ENCODE data around the gene ZNF865.

ZNF865 gene

DNA sequence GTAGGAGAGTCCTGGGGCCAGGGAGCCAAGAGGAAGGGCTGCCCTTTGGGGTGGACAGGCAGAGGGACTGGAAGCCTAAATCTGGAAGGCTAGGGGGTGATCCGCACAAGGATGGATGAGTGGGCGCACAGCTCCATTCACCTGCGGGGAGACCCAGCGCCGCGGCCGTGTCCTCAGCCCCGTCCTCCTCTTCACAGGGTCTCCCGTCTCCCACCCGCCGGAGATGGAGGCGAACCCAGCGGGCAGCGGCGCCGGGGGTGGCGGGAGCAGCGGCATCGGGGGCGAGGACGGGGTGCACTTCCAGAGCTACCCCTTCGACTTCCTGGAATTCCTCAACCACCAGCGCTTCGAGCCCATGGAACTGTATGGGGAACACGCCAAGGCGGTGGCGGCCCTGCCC, 7.9 kb downstream of the ZNF865 start:
- no peak overlapping the region for H3K4me3 ChIP-seq (ENCODE audit: low read length)
- no peaks in the 10 kb centered on the region for H3K27me3 ChIP-seq (ENCODE audit: control insufficient read depth, insufficient read depth, low read length)
- peaks cover 4% of the 10 kb centered on the region for H3K36me3 ChIP-seq (ENCODE audit: control insufficient read depth, insufficient read depth, low read length)
- no peaks in the 10 kb centered on the region for H3K9me3 ChIP-seq (ENCODE audit: control insufficient read depth, low read length)
- H3K4me1 ChIP-seq (ENCODE audit: control insufficient read depth, insufficient read depth, low read length): peaks cover 7% of the 10 kb centered on the region
- H3K9ac ChIP-seq (ENCODE audit: low read length): no peak overlapping the region

DNA sequence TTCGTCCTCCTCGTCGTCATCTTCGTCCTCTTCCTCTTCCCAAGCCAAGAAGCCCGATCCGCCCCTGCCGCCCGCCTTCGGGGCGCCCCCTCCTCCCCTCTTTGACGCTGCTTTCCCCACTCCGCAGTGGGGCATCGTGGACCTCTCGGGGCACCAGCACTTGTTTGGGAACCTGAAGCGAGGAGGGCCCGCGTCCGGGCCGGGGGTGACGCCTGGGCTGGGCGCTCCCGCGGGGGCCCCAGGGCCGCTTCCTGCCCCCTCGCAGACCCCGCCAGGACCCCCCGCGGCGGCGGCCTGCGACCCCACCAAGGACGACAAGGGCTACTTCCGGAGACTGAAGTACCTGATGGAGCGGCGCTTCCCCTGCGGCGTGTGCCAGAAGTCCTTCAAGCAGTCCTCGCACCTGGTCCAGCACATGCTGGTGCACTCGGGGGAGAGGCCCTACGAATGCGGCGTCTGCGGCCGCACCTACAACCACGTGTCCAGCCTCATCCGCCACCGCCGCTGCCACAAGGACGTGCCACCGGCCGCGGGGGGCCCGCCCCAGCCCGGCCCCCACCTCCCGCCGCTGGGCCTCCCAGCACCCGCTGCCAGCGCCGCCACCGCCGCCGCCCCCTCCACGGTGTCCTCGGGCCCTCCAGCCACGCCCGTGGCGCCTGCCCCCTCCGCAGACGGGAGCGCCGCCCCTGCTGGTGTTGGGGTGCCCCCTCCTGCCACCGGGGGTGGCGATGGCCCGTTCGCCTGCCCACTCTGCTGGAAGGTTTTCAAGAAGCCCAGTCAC, 8.7 kb downstream of the ZNF865 start:
- Histone ChIP-seq H3K9ac (ENCODE audit: low read length) (no peak overlapping the region), H3K27me3 (ENCODE audit: control insufficient read depth, insufficient read depth, low read length) (no peaks in the 10 kb centered on the region), H3K4me3 (ENCODE audit: low read length) (no peak overlapping the region), H3K4me1 (ENCODE audit: control insufficient read depth, insufficient read depth, low read length) (peaks cover 7% of the 10 kb centered on the region), H3K9me3 (ENCODE audit: control insufficient read depth, low read length) (no peaks in the 10 kb centered on the region), H3K36me3 (ENCODE audit: control insufficient read depth, insufficient read depth, low read length) (peaks cover 4% of the 10 kb centered on the region)

GRCh38 chr19:55614711-55615542, 9.5 kb downstream of the ZNF865 start:
- peaks cover 7% of the 10 kb centered on the region for H3K4me1 ChIP-seq (ENCODE audit: control insufficient read depth, insufficient read depth, low read length)
- no peak overlapping the region for H3K4me3 ChIP-seq (ENCODE audit: low read length)
- no peaks in the 10 kb centered on the region for H3K27me3 ChIP-seq (ENCODE audit: control insufficient read depth, insufficient read depth, low read length)
- peaks cover 4% of the 10 kb centered on the region for H3K36me3 ChIP-seq (ENCODE audit: control insufficient read depth, insufficient read depth, low read length)
- H3K9ac ChIP-seq (ENCODE audit: low read length): no peak overlapping the region
- no peaks in the 10 kb centered on the region for H3K9me3 ChIP-seq (ENCODE audit: control insufficient read depth, low read length)

DNA sequence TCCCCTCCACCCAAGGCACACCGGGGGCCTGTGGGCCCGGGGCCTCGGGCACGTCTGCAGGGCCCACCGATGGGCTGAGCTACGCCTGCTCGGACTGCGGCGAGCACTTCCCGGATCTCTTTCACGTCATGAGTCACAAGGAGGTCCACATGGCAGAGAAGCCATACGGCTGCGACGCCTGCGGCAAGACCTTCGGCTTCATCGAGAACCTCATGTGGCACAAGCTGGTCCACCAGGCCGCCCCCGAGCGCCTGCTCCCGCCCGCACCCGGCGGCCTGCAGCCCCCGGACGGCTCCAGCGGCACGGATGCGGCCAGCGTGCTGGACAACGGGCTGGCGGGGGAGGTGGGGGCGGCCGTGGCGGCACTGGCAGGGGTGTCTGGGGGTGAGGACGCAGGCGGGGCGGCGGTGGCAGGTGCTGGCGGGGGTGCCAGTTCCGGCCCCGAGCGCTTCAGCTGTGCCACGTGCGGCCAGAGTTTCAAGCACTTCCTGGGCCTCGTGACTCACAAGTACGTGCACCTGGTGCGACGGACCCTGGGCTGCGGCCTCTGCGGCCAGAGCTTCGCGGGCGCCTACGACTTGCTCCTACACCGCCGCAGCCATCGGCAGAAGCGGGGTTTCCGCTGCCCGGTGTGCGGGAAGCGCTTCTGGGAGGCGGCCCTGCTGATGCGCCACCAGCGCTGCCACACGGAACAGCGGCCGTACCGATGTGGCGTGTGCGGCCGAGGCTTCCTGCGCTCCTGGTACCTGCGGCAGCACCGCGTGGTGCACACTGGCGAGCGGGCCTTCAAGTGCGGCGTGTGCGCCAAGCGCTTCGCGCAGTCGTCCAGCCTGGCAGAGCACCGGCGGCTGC, 10.3 kb downstream of the ZNF865 start:
- H3K4me1 ChIP-seq (ENCODE audit: control insufficient read depth, insufficient read depth, low read length): peaks cover 7% of the 10 kb centered on the region

DNA sequence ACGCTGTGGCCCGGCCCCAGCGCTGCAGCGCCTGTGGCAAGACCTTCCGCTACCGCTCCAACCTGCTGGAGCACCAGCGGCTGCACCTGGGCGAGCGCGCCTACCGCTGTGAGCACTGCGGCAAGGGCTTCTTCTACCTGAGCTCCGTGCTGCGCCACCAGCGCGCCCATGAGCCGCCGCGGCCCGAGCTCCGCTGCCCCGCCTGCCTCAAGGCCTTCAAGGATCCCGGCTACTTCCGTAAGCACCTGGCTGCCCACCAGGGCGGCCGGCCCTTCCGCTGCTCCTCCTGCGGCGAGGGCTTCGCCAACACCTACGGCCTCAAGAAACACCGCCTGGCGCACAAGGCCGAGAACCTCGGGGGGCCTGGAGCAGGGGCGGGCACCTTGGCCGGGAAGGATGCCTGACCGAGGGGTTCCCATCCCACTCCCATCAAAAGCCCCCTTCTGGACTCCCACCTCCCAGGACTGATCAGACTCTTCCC, 11.0 kb downstream of the ZNF865 start:
- H3K4me1 ChIP-seq (ENCODE audit: control insufficient read depth, insufficient read depth, low read length): peaks cover 7% of the 10 kb centered on the region
- H3K9me3 ChIP-seq (ENCODE audit: control insufficient read depth, low read length): no peaks in the 10 kb centered on the region
- H3K27me3 ChIP-seq (ENCODE audit: control insufficient read depth, insufficient read depth, low read length): no peaks in the 10 kb centered on the region
- H3K9ac ChIP-seq (ENCODE audit: low read length): no peak overlapping the region
- H3K4me3 ChIP-seq (ENCODE audit: low read length): no peak overlapping the region
- H3K36me3 ChIP-seq (ENCODE audit: control insufficient read depth, insufficient read depth, low read length): peaks cover 4% of the 10 kb centered on the region

More for the DNA sequence above, 10.3 kb downstream of the ZNF865 start:
- H3K27me3 ChIP-seq (ENCODE audit: control insufficient read depth, insufficient read depth, low read length): no peaks in the 10 kb centered on the region
- H3K9ac ChIP-seq (ENCODE audit: low read length): no peak overlapping the region
- no peaks in the 10 kb centered on the region for H3K9me3 ChIP-seq (ENCODE audit: control insufficient read depth, low read length)
- no peak overlapping the region for H3K4me3 ChIP-seq (ENCODE audit: low read length)
- peaks cover 4% of the 10 kb centered on the region for H3K36me3 ChIP-seq (ENCODE audit: control insufficient read depth, insufficient read depth, low read length)

DNA sequence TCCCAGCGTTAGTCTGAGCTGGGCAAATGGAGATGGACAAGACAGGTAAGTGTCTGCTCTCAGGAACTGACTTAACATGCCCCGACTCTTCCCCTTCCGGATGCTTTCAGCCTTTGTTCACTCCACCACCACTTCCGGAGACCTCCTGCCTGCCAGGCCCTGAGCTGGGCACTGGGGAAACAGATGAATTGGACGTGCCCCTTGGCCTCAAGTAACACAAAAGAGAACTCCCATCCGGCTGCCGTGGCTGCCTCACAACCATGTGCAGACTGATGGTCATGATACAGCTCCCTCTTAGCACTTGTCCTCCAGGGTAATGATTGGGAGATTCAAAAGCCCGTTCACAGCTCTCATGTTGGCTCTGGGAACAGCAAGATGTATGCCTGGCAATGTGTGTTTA, 12.0 kb downstream of the ZNF865 start:
- H3K27me3 ChIP-seq (ENCODE audit: control insufficient read depth, insufficient read depth, low read length): no peaks in the 10 kb centered on the region
- no peak overlapping the region for H3K4me3 ChIP-seq (ENCODE audit: low read length)
- H3K9ac ChIP-seq (ENCODE audit: low read length): no peak overlapping the region
- H3K9me3 ChIP-seq (ENCODE audit: control insufficient read depth, low read length): no peaks in the 10 kb centered on the region
- H3K4me1 ChIP-seq (ENCODE audit: control insufficient read depth, insufficient read depth, low read length): no peaks in the 10 kb centered on the region
- peaks cover 4% of the 10 kb centered on the region for H3K36me3 ChIP-seq (ENCODE audit: control insufficient read depth, insufficient read depth, low read length)

GRCh38 chr19:55618426-55618825, 13.0 kb downstream of the ZNF865 start:
- Histone ChIP-seq H3K36me3 (ENCODE audit: control insufficient read depth, insufficient read depth, low read length) (peaks cover 4% of the 10 kb centered on the region), H3K9ac (ENCODE audit: low read length) (no peak overlapping the region), H3K27me3 (ENCODE audit: control insufficient read depth, insufficient read depth, low read length) (no peaks in the 10 kb centered on the region), H3K4me1 (ENCODE audit: control insufficient read depth, insufficient read depth, low read length) (peaks cover 2% of the 10 kb centered on the region), H3K4me3 (ENCODE audit: low read length) (no peak overlapping the region), H3K9me3 (ENCODE audit: control insufficient read depth, low read length) (no peaks in the 10 kb centered on the region)

- no peaks in the 10 kb centered on the region for H3K9me3 ChIP-seq (ENCODE audit: control insufficient read depth, low read length)
- peaks cover 4% of the 10 kb centered on the region for H3K36me3 ChIP-seq (ENCODE audit: control insufficient read depth, insufficient read depth, low read length)
- peaks cover 8% of the 10 kb centered on the region for H3K4me1 ChIP-seq (ENCODE audit: control insufficient read depth, insufficient read depth, low read length)
- H3K9ac ChIP-seq (ENCODE audit: low read length): no peak overlapping the region
- H3K4me3 ChIP-seq (ENCODE audit: low read length): no peak overlapping the region
- H3K27me3 ChIP-seq (ENCODE audit: control insufficient read depth, insufficient read depth, low read length): no peaks in the 10 kb centered on the region
Observed at GRCh38 chr19:55619286-55619685, 13.8 kb downstream of the ZNF865 start.

DNA sequence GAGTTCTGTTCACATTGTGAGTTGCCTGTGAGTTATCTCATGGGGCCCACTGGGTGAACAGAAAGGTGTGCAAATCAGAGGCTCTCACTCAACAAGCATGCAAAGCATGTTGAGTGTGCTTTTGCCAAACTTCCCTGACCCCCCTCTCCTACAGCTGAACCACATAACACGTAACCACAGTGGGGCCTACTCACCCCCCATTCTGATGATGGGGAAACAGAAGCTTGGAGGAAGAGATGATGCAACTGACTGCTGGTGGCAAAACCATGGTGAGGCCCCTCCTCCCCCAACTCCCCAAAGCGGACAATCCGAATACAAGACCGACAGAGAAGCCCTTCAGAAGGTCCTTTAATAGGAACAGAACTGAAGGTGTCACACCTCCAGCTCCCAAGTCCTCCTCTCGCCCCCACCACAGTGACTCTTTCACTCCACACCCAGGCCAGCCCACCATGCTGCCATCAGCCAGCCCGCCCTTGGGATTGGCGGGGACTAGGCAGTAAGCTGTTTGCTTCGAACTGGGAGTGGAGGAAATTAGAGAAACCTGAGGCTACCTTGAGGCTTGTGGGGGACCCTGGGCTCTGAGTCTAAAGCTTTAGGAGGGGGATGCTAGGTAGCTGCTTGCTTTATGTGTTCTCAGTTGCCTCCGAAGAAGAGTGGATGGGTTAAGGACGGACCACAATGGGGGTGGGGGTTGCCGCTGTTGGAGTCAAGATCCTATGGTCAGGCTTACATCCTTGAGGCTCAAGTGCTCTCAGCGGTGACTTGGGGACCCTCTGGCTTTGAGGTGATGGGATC, 15.2 kb downstream of the ZNF865 start:
- Histone ChIP-seq H3K4me3 (ENCODE audit: low read length) (no peak overlapping the region), H3K4me1 (ENCODE audit: control insufficient read depth, insufficient read depth, low read length) (peaks cover 14% of the 10 kb centered on the region), H3K9ac (ENCODE audit: low read length) (no peak overlapping the region), H3K36me3 (ENCODE audit: control insufficient read depth, insufficient read depth, low read length) (peaks cover 4% of the 10 kb centered on the region), H3K9me3 (ENCODE audit: control insufficient read depth, low read length) (no peaks in the 10 kb centered on the region), H3K27me3 (ENCODE audit: control insufficient read depth, insufficient read depth, low read length) (no peaks in the 10 kb centered on the region)

GRCh38 chr19:55621205-55621672, 15.8 kb downstream of the ZNF865 start:
- H3K27me3 ChIP-seq (ENCODE audit: control insufficient read depth, insufficient read depth, low read length): no peaks in the 10 kb centered on the region
- H3K36me3 ChIP-seq (ENCODE audit: control insufficient read depth, insufficient read depth, low read length): peaks cover 4% of the 10 kb centered on the region
- H3K9ac ChIP-seq (ENCODE audit: low read length): no peak overlapping the region
- H3K4me1 ChIP-seq (ENCODE audit: control insufficient read depth, insufficient read depth, low read length): peaks cover 14% of the 10 kb centered on the region
- H3K4me3 ChIP-seq (ENCODE audit: low read length): no peak overlapping the region
- no peaks in the 10 kb centered on the region for H3K9me3 ChIP-seq (ENCODE audit: control insufficient read depth, low read length)

DNA sequence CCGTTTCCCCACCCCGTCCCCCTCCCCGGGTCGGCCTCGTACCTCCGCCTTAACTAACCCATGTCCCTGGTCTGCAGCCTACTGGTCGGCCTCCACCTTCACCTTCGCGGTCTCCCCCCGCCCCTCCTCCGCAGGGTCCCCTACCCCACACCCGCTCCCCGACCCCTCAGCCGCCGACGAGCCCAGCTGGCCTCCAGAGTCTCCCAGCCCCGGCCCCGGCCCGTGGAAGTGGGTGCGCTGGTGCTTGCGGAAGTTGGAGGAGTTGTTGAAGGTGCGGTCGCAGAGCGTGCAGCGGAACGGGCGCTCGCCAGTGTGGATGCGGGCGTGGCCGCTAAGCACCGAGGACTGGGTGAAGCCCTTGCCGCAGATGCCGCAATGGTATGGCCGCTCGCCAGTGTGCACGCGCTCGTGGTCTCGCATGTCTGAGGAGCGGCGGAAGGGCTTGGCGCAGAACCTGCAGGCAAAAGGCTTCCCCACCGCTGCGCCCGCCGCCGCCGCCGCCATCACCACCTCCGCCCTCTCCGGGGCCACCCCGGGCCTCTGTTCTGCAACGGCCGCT, 16.3 kb downstream of the ZNF865 start:
- H3K36me3 ChIP-seq (ENCODE audit: control insufficient read depth, insufficient read depth, low read length): peaks cover 4% of the 10 kb centered on the region
- H3K9me3 ChIP-seq (ENCODE audit: control insufficient read depth, low read length): no peaks in the 10 kb centered on the region
- no peak overlapping the region for H3K9ac ChIP-seq (ENCODE audit: low read length)
- no peaks in the 10 kb centered on the region for H3K27me3 ChIP-seq (ENCODE audit: control insufficient read depth, insufficient read depth, low read length)
- H3K4me1 ChIP-seq (ENCODE audit: control insufficient read depth, insufficient read depth, low read length): peaks cover 14% of the 10 kb centered on the region
- no peak overlapping the region for H3K4me3 ChIP-seq (ENCODE audit: low read length)
